ENCODE results near the gene CDH4.

Gene CDH4

GRCh38 chr20:61240814-61241213, 11.2 kb upstream of the CDH4 start:
- ATAC-seq, result no peak
- Mint-ChIP-seq H3K36me3 (no peaks in the 10 kb centered on the region), H3K27ac (no peak overlapping the region), H3K4me1 (no peaks in the 10 kb centered on the region), H3K9me3 (no peaks in the 10 kb centered on the region), H3K4me3 (no peak overlapping the region)
- DNase-seq (ENCODE audit: low spot score in 2 of 2), result no peak

GRCh38 chr20:61244213-61244612, 7.8 kb upstream of the CDH4 start:
- Mint-ChIP-seq H3K27ac (no peak overlapping the region), H3K4me3 (no peak overlapping the region), H3K4me1 (no peaks in the 10 kb centered on the region), H3K36me3 (no peaks in the 10 kb centered on the region), H3K9me3 (no peaks in the 10 kb centered on the region)
- ATAC-seq, result no peak
- no peak for DNase-seq (ENCODE audit: low spot score in 2 of 2)

DNA sequence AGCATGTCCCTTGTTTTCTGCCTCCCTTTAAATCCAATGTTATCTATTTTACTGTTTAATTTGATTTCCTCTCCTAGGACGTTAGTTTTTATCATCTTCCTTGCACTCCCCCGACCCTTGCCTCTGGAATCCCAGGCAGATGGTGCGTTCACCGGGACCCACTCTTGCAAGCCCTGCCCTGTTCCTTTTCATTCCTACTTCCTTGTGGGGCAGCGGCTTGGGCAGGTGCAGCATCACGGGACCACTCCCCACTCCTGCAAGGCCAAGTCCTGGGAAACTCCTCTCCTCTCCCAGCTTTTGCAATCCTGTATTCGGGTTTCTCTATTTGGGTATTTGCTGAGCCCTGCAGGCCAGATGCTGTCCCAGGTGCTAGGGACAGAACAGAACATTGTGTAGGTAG, 5.8 kb upstream of the CDH4 start:
- no peak for DNase-seq (ENCODE audit: low spot score in 2 of 2)
- no peaks in the 10 kb centered on the region for H3K4me1 Mint-ChIP-seq
- H3K27ac Mint-ChIP-seq, result no peak overlapping the region
- no peak for ATAC-seq
- H3K4me3 Mint-ChIP-seq, result no peak overlapping the region
- H3K36me3 Mint-ChIP-seq, result no peaks in the 10 kb centered on the region
- no peaks in the 10 kb centered on the region for H3K9me3 Mint-ChIP-seq

- peaks cover 5% of the 10 kb centered on the region for H3K4me1 Mint-ChIP-seq
- H3K4me3 Mint-ChIP-seq, result no peak overlapping the region
- H3K27ac Mint-ChIP-seq, result no peak overlapping the region
Observed at GRCh38 chr20:61249626-61250025, 2.4 kb upstream of the CDH4 start.

GRCh38 chr20:61252601-61253263, 671 bp downstream of the CDH4 start:
- H3K4me1 Mint-ChIP-seq, result peaks cover 5% of the 10 kb centered on the region
- H3K27ac Mint-ChIP-seq, result no peak overlapping the region
- H3K36me3 Mint-ChIP-seq, result no peaks in the 10 kb centered on the region
- DNase-seq (ENCODE audit: low spot score in 2 of 2) (no peak), ATAC-seq (no peak)
- no peak overlapping the region for H3K4me3 Mint-ChIP-seq
- H3K9me3 Mint-ChIP-seq, result no peaks in the 10 kb centered on the region

More at GRCh38 chr20:61249626-61250025, 2.4 kb upstream of the CDH4 start:
- DNase-seq (ENCODE audit: low spot score in 2 of 2) (no peak), ATAC-seq (no peak)
- no peaks in the 10 kb centered on the region for H3K36me3 Mint-ChIP-seq
- H3K9me3 Mint-ChIP-seq, result no peaks in the 10 kb centered on the region

DNA sequence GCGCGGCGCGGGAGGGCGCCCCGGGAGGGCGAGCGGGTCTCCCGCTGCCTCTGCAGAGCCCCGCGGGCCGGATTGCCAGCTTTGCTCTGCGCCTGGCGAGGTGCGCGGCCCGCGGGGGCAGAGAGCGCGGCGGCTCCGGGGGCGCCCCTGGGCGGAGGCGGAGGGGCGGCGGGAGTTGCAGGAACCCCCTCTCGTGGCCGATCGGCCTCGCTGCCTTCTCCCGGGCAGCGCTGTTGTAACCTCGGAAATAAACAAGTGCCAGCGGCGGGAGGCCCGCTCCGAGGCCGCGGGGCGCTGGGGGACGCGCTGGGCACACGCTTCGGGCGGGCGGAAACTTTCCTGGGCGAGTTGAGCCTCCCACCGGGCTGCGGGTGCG, 1.2 kb downstream of the CDH4 start:
- DNase-seq (ENCODE audit: low spot score in 2 of 2) (no peak), ATAC-seq (no peak)
- Mint-ChIP-seq H3K27ac (no peak overlapping the region), H3K36me3 (no peaks in the 10 kb centered on the region), H3K4me3 (no peak overlapping the region), H3K4me1 (peaks cover 5% of the 10 kb centered on the region), H3K9me3 (no peaks in the 10 kb centered on the region)

- DNase-seq (ENCODE audit: low spot score in 2 of 2) (no peak), ATAC-seq (no peak)
- Mint-ChIP-seq H3K4me1 (peaks cover 5% of the 10 kb centered on the region), H3K36me3 (no peaks in the 10 kb centered on the region), H3K27ac (no peak overlapping the region), H3K9me3 (no peaks in the 10 kb centered on the region), H3K4me3 (no peak overlapping the region)
Observed at GRCh38 chr20:61253640-61254511, 1.8 kb downstream of the CDH4 start.

- DNase-seq (ENCODE audit: low spot score in 2 of 2), result no peak
- no peak overlapping the region for H3K27ac Mint-ChIP-seq
- no peak overlapping the region for H3K4me3 Mint-ChIP-seq
Observed at GRCh38 chr20:61254881-61255626, 3.0 kb downstream of the CDH4 start.

DNA sequence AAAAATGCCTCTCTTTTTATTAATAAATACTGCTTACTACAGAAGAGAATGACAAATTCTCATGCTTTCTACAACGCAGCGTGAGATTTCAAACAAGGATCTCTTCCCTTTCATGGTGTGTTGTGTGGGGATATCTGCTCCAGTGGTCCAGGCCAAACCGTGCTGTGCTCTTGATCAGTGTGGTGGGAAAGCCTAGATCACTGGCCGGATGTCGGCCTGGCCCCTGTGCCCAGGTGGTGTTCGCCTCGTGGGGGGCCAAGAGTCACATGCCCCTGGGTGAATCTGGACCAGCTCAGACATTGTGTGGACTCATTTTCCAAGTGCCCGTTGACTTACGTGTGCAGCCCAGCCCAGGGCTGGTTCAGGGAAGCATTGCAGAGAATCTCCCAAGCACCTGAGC, 4.3 kb downstream of the CDH4 start:
- no peak for DNase-seq (ENCODE audit: low spot score in 2 of 2)
- no peak overlapping the region for H3K4me3 Mint-ChIP-seq
- H3K4me1 Mint-ChIP-seq, result peaks cover 5% of the 10 kb centered on the region
- no peaks in the 10 kb centered on the region for H3K36me3 Mint-ChIP-seq
- H3K9me3 Mint-ChIP-seq, result no peaks in the 10 kb centered on the region
- H3K27ac Mint-ChIP-seq, result no peak overlapping the region
- ATAC-seq, result no peak

More at GRCh38 chr20:61254881-61255626, 3.0 kb downstream of the CDH4 start:
- H3K36me3 Mint-ChIP-seq, result no peaks in the 10 kb centered on the region
- H3K4me1 Mint-ChIP-seq, result peaks cover 5% of the 10 kb centered on the region
- ATAC-seq, result no peak
- no peaks in the 10 kb centered on the region for H3K9me3 Mint-ChIP-seq

GRCh38 chr20:61256824-61257223, 4.8 kb downstream of the CDH4 start:
- no peak for ATAC-seq
- H3K9me3 Mint-ChIP-seq, result no peaks in the 10 kb centered on the region

DNA sequence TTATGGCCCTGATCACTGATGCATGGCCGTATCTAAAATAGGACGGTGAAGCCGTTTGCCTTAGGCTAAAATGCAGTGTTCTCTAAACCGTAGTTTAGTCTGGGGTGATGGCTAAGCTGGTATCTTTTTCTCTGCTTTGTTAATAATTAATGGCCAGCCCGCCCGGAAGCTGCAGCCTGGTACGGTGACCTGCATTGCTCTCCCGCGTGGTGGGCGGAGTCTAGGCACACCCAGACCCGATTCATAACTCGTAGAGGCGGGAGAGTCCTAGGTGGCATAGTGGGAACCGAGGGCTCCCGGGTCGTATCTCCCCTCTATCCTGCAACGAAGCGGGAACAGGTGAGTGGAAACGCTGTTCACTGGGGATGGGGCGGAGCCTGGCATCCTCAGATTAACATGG, 5.5 kb downstream of the CDH4 start:
- no peak for DNase-seq (ENCODE audit: low spot score in 2 of 2)
- no peak overlapping the region for H3K4me3 Mint-ChIP-seq

More at GRCh38 chr20:61256824-61257223, 4.8 kb downstream of the CDH4 start:
- no peak for DNase-seq (ENCODE audit: low spot score in 2 of 2)
- H3K4me3 Mint-ChIP-seq, result no peak overlapping the region
- H3K36me3 Mint-ChIP-seq, result no peaks in the 10 kb centered on the region
- peaks cover 5% of the 10 kb centered on the region for H3K4me1 Mint-ChIP-seq
- H3K27ac Mint-ChIP-seq, result no peak overlapping the region

GRCh38 chr20:61259741-61260140, 7.7 kb downstream of the CDH4 start:
- H3K4me3 Mint-ChIP-seq, result no peak overlapping the region
- no peaks in the 10 kb centered on the region for H3K36me3 Mint-ChIP-seq
- no peak overlapping the region for H3K27ac Mint-ChIP-seq
- DNase-seq (ENCODE audit: low spot score in 2 of 2), result no peak
- H3K9me3 Mint-ChIP-seq, result no peaks in the 10 kb centered on the region
- no peaks in the 10 kb centered on the region for H3K4me1 Mint-ChIP-seq
- no peak for ATAC-seq

More for the DNA sequence above, 5.5 kb downstream of the CDH4 start:
- H3K27ac Mint-ChIP-seq, result no peak overlapping the region
- ATAC-seq, result no peak
- H3K9me3 Mint-ChIP-seq, result no peaks in the 10 kb centered on the region
- peaks cover 5% of the 10 kb centered on the region for H3K4me1 Mint-ChIP-seq
- no peaks in the 10 kb centered on the region for H3K36me3 Mint-ChIP-seq

- H3K4me3 Mint-ChIP-seq, result no peak overlapping the region
- no peaks in the 10 kb centered on the region for H3K9me3 Mint-ChIP-seq
- H3K4me1 Mint-ChIP-seq, result no peaks in the 10 kb centered on the region
- H3K27ac Mint-ChIP-seq, result no peak overlapping the region
- DNase-seq (ENCODE audit: low spot score in 2 of 2) (no peak), ATAC-seq (no peak)
- no peaks in the 10 kb centered on the region for H3K36me3 Mint-ChIP-seq
Observed at GRCh38 chr20:61260905-61261304, 8.8 kb downstream of the CDH4 start.

- no peak for DNase-seq (ENCODE audit: low spot score in 2 of 2)
- no peak for ATAC-seq
- Mint-ChIP-seq H3K4me3 (no peak overlapping the region), H3K4me1 (no peaks in the 10 kb centered on the region), H3K36me3 (no peaks in the 10 kb centered on the region), H3K9me3 (no peaks in the 10 kb centered on the region), H3K27ac (no peak overlapping the region)
Observed at GRCh38 chr20:61262036-61262435, 10.0 kb downstream of the CDH4 start.

DNA sequence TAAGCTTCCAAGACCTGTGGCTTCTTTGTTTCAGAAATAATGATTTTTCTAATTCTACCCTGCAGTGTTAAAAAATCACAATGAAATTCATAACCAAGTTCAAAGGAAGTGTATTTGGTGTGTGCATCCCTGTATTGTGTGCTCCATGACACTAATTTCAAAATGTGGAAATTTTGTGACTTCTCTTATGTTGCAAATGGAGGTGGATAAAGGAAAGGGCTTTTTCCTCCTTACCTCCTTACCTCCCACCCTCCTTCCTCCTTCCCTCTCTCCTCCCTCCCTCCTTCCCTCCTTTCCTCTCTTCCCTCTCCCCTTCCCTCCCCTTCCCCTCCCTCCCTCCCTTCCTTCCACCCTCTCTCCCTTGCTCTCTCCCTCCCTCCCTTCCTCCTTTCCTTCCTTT, 10.5 kb downstream of the CDH4 start:
- H3K4me1 Mint-ChIP-seq, result no peaks in the 10 kb centered on the region
- no peak overlapping the region for H3K4me3 Mint-ChIP-seq
- DNase-seq (ENCODE audit: low spot score in 2 of 2), result no peak
- ATAC-seq, result no peak
- no peaks in the 10 kb centered on the region for H3K9me3 Mint-ChIP-seq
- no peak overlapping the region for H3K27ac Mint-ChIP-seq
- H3K36me3 Mint-ChIP-seq, result no peaks in the 10 kb centered on the region

Data from stimulated activated effector memory CD8-positive, alpha-beta T cell treated with anti-CD3 and anti-CD28 coated beads, Interleukin-12 subunit alpha, Interleukin-12 subunit beta, amount 100 ng/mL, for 72 hours (primary cell).